ENCODE data around the gene TIMP3.
A peak's percentile ranks its signal among the peaks of the same experiment; 100 is the strongest.
"Not testable (repeated sequence)": the region's sequence is repeated elsewhere in the genome, so short reads cannot be mapped to it uniquely, and the experiment has no call there.

Gene TIMP3

GRCh38 chr22:32801537-32802236, at the start of gene TIMP3:
TIMP3 (plus strand) TSS chr22:32801705; CDS start chr22:32802002, 297 bp downstream.
- in situ Hi-C loops (cut with MboI; ENCODE audit: low pct_unique_long_range_greater_than_20kb, low sequenced_read_pairs), result no loop called here
- DNase-seq, result peak; percentile 42

DNA sequence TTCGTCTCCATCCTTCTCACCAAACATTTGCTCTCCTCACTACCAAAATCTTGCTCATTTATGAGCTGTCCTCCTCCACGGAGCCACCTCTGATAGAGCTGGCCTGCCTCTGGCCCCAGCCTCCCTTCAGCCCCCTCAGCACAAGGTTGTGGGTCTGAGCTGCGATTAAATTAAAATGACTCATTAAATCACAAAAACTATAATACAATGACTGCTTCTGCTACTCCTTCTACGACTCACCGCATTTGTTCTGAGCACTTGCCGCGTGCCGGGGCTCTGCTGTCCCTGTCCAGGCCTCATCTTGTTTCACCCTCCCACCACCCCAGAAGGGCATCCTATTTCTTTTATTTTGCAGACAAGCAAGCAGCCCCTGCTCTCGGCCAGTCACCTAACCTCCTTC, 49.2 kb upstream of the TIMP3 start:
- DNase-seq, result no peak
- in situ Hi-C loops (cut with MboI; ENCODE audit: low pct_unique_long_range_greater_than_20kb, low sequenced_read_pairs), result no loop called here

DNA sequence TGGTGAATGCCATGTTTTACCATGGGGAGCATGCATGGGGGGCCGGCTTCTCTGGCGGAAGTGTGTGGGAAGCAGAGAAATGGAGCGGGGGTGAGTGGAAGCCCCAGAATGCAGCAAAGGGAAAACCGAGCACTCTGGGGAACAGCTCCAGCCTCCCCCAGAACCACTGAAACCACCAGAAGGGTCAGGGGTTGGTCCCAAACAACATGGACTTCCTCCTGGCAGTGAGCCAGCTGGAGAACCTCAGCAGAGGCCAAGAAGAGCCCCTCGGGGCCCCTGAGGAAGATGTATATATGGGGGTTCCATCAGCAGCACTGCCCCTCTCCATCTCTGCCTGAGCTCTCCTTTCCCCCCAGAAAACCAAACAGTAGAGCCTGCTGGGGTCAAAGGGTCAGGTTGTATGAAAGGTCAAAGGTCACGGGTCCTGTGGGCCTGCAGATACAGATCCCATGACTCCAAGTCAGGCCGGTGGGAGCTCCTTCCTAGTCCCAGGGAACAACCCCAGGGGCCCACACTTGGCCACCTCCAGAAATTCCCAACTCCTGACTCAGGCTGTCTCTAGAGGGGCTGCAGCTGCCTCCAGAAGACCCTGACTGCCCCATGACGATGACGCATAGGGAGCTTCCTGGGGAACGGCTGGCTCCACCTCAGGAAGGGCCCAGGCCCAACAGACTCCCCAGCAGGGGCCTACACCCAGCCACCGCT, 48.5 kb upstream of the TIMP3 start:
- DNase-seq, result no peak

DNA sequence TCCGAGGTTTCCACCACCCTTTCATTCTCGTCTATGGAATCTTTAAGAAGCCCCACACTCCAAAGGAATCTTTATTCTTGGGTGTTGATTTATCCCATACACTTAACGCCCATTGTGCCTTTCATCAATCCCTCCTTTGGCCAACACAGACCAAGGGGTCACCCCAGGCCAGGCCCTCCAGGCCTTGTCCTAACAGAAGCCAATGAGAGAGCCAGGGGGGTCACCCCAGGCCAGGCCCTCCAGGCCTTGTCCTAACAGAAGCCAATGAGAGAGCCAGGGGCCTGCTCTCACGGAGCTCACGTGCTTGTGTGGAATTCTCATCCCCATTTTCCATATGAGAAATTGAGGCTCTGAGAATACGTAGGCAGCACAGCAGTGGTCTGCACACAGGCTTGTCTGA, 47.9 kb upstream of the TIMP3 start:
- DNase-seq, result no peak
- in situ Hi-C loops (cut with MboI; ENCODE audit: low pct_unique_long_range_greater_than_20kb, low sequenced_read_pairs), result no loop called here

More for the DNA sequence above, 48.5 kb upstream of the TIMP3 start:
- in situ Hi-C loops (cut with MboI; ENCODE audit: low pct_unique_long_range_greater_than_20kb, low sequenced_read_pairs), result no loop called here

DNA sequence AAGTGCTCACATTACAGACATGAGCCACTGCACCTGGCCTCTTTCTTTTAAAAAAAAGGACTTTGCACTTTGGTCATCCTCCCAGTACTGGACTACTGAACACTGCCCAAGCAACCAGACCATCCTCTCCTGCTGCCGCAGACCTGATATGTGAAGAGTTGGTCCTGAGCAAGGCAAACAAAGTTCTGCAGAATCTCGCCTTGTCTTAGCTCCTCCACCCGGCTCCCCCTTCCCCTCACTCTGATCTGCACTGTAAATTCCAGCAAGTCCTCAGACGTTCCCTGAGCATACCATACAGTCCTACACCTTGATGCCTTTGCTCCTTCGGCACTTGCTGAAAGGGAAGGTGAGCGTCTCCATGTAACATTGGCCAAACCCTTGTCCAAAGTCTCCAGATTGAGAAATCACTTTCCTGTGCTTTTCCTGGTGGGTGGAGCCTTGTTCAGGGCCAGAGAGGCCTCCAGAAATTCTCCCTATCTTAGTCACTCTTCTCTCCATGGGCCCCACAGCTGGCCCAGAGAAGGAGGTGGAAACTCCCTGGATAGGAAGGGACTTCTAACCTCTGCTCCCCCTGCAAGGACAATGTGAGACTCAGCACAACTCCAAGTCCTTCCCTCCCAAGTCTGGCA, 47.0 kb upstream of the TIMP3 start:
- no peak for DNase-seq
- in situ Hi-C loops (cut with MboI; ENCODE audit: low pct_unique_long_range_greater_than_20kb, low sequenced_read_pairs), result no loop called here

GRCh38 chr22:32757086-32757762, 44.3 kb upstream of the TIMP3 start:
- in situ Hi-C loops (cut with MboI; ENCODE audit: low pct_unique_long_range_greater_than_20kb, low sequenced_read_pairs); DNase-seq: not testable (repeated sequence)

DNA sequence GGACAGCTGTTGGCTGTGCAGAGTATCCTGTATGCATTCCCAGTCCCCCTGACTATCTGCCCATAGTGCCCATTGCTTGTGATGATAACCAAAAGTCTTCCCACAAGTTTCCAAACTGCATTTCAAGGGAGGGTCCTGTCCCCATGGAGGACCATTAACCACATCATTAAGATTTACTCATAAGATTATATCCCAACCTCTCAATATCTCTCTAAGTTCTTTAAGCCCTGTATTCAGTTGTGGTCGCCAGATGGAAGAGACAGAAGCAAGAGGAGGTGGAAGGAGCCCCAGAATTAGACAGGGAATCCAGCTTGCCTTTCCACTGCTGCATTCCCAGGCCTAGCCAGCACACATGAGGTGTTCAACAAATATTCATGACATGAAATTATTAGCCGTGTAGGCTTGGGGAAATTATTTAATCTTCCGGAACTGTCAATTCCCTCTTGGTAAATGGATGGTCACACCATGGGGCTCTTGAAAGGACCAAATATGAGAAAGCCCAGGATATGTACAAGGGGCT, 42.6 kb upstream of the TIMP3 start:
- DNase-seq, result no peak
- in situ Hi-C loops (cut with MboI; ENCODE audit: low pct_unique_long_range_greater_than_20kb, low sequenced_read_pairs), result no loop called here

- DNase-seq, result no peak
- in situ Hi-C loops (cut with MboI; ENCODE audit: low pct_unique_long_range_greater_than_20kb, low sequenced_read_pairs), result no loop called here
These were observed 41.1 kb upstream of the TIMP3 start for GRCh38 chr22:32760396-32760795.

GRCh38 chr22:32760815-32761214, 40.7 kb upstream of the TIMP3 start:
- in situ Hi-C loops (cut with MboI; ENCODE audit: low pct_unique_long_range_greater_than_20kb, low sequenced_read_pairs), result no loop called here
- no peak for DNase-seq

DNA sequence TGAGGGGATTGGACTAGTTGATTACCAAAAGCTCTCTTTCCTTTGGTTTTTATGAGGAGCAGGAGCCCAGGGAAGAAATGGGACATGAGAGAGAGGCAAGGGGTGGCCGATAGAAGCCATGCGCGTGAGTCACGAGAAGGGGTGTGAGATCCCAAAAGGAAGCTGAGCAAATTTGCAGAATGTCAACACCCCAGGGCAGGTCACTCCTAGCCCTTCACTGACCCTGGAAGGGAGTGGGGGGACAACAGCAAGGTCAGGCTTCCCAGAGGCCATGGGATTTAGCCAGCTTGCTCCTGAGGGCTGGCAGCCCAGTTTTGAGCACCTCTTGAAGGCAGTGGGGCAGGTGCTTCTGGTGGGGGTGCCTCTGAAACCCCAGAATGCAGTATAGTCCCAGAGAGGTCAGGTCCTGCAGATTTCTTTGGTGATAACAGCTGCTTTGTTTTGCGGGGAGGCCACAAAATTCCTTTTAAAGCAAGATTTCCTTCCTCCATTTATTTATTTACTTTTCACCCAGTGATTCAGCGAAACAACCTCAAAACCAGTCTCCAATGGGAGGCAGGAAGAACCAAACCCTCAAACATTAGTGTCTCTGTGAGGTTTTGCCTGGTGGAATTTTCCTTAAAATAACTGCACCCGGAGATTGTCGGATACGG, 40.1 kb upstream of the TIMP3 start:
- in situ Hi-C loops (cut with MboI; ENCODE audit: low pct_unique_long_range_greater_than_20kb, low sequenced_read_pairs), result no loop called here
- no peak for DNase-seq

DNA sequence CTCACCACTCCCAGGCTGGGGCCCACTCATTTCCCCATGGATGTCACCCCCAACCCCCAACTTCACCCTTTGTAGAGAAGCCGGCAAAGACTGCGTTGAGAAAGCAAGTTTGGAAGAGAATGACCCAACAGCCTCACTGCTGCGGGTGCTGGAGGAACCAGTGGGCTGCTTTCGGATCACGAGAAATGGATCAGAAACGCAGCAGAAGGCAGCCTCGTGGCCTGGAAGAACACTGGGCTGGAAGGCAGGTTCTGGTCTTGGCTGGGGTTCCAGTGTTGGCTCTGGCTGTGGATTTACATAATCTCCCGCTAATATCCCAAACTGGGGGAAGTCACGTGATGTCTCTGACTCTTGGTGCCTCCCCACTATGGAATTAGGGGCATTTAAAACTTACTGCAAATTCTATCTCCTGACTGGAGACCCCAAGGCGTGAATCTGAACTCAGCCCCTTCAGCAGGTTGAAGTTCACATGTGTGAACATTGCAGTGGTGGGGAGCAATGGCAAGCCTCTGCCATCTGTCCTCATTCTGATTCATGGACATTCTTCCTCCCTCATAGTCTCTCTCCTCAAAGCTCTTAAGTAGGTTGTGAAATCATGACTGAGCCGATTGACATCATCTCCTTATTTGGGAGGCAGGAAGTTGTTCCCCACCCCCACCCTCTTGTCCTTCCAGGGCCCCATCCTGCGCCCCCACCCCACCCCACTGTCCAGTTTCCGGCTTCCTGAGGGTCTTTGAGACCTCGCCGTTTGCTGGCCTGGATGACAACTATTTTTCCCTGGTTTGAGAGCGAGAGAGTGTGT, 37.0 kb upstream of the TIMP3 start:
- peak; percentile 56 for DNase-seq

GRCh38 chr22:32765132-32765618, 36.3 kb upstream of the TIMP3 start:
- in situ Hi-C loops (cut with MboI; ENCODE audit: low pct_unique_long_range_greater_than_20kb, low sequenced_read_pairs), result no loop called here
- peak; percentile 53 for DNase-seq

More for the DNA sequence above, 37.0 kb upstream of the TIMP3 start:
- in situ Hi-C loops (cut with MboI; ENCODE audit: low pct_unique_long_range_greater_than_20kb, low sequenced_read_pairs), result no loop called here

- in situ Hi-C loops (cut with MboI; ENCODE audit: low pct_unique_long_range_greater_than_20kb, low sequenced_read_pairs), result no loop called here
- DNase-seq, result no peak
These were observed 29.7 kb upstream of the TIMP3 start for GRCh38 chr22:32771756-32772155.

DNA sequence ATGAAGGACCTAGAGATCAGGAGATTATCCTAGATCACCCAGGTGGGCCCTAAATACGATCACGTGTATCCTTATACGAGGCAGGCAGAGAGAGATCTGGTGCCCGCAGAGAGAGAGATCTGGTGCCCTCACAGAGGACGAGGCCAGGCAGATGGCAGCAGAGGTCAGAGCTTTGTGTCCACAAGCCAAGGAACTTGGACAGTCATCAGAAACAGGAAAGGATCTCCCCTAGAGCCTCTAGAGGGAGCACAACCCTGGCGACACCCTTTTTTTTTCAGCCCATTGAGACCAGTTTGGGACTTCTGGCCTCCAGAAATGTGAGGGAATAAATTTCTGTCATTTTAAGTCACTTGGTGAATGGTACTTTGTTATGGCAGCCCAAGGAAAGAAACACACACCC, 25.5 kb upstream of the TIMP3 start:
- in situ Hi-C loops (cut with MboI; ENCODE audit: low pct_unique_long_range_greater_than_20kb, low sequenced_read_pairs), result no loop called here
- no peak for DNase-seq

DNA sequence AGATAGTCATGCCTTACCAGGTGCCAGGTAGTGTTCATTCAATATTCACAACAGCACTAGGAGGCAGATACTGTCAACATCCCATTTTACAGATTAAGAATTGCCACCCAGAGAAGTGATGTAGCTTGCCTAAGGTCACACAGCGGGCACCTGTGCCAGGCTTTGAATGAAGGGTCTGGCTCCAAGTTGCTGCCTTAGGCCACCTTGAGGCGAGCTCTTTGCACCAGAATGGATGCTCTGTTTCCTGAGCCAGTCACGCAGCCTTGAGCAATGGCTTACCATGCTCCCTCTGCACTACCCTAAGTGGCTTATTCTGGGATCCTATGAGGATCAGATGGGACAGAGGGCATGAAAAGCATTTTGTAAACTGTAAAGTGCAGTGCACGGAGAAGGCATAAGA, 25.1 kb upstream of the TIMP3 start:
- in situ Hi-C loops (cut with MboI; ENCODE audit: low pct_unique_long_range_greater_than_20kb, low sequenced_read_pairs), result no loop called here
- peak; percentile 25 for DNase-seq

- in situ Hi-C loops (cut with MboI; ENCODE audit: low pct_unique_long_range_greater_than_20kb, low sequenced_read_pairs), result no loop called here
These were observed 24.7 kb upstream of the TIMP3 start for GRCh38 chr22:32776802-32777201.

GRCh38 chr22:32777987-32778386, 23.5 kb upstream of the TIMP3 start:
- in situ Hi-C loops (cut with MboI; ENCODE audit: low pct_unique_long_range_greater_than_20kb, low sequenced_read_pairs), result no loop called here
- DNase-seq, result no peak

More at GRCh38 chr22:32776802-32777201, 24.7 kb upstream of the TIMP3 start:
- DNase-seq, result no peak

DNA sequence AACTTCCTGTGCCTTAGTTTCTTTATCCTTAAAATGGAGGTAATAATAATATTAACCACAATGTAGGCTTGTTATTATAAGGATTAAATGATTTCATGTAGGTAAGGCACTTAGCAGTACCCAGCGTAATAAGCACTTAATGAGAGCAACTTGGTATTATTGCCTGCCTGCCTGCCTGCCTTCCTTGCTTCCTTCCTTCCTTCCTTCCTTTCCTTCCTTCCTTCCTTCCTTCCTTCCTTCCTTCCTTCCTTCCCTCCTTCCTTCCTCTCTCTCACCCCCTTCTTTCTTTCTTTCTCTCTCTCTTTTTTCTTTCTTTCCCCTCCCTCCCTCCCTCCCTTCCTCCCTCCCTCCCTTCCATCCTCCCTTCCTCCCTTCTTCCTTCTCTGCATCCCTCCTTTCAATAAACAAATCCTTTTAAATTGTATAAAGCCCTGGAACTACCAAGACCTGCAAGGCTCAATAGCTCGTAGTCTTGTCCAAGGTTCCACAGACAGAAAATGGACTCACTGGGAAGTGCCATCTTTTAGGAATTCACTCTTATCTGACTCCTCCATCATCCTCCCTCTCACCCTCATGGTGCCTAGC, 20.7 kb upstream of the TIMP3 start:
- in situ Hi-C loops (cut with MboI; ENCODE audit: low pct_unique_long_range_greater_than_20kb, low sequenced_read_pairs), result no loop called here
- no peak for DNase-seq

Data from KBM-7 (cell line).